Right renal pelvis (tissue), 4 donors: Measurements from ENCODE around the gene FRMD4A. TPM values are rescaled to one million over a fixed set of nuclear protein-coding genes. Genes with fewer than 3 reads are reported as not detected.

ENCODE experiments used
- DNase-seq, 4 donors: peaks; one replicate each; pipeline ENCODE4 v3.0.0-alpha.2; 2013; ENCODE audit warnings: low read depth in 4 of 4, low spot score in 3 of 4, missing footprints in 1 of 4
- polyA plus RNA-seq, 4 donors: library from polyadenylated mRNA; unstranded; fragments of 120-200 nt; gene quantifications; one replicate each; pipeline ENCODE4 v1.2.1, GENCODE V29; 2013; ENCODE audit not compliant: insufficient read length in 4 of 4

Gene FRMD4A
- polyA plus RNA-seq, 4 donors = 76.2 to 81.0 (median 78.2) TPM

DNA sequence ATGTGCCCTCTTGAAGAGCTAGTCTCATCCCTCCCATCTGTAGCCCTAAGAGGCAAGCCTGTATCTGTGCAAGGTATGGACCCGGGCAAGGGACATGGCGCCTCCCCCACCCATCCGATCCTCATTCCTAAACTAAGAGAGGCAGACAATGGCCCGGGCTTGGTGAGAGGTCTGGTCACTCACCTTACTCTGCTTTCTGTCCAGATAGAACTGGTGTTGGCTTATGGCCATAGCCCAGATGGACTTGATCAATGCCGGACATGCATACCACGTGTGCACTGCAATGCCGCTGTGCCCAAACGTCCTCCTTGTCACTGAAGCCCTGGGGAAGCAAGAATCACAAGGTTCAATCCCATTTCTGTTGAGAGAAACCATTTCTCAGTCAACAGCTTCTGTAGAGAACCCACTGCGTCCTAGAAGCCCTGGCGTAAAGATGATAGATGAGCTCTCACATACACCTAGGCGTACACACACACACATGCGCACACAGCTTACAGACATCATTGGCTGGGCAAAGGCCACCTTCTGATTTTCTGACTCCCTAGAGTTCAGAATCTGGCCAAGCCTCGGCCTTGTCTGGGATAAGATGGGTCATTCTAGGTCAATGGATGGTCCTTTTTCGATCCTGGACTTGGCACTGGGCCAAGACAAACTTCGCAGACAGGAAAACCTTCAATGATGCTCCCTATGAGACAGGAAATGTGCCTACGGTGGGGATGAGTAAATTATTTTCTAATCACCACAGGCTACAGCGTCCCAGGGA lies 629.4 kb downstream of the FRMD4A start:
- DNase-seq = no peak

DNA sequence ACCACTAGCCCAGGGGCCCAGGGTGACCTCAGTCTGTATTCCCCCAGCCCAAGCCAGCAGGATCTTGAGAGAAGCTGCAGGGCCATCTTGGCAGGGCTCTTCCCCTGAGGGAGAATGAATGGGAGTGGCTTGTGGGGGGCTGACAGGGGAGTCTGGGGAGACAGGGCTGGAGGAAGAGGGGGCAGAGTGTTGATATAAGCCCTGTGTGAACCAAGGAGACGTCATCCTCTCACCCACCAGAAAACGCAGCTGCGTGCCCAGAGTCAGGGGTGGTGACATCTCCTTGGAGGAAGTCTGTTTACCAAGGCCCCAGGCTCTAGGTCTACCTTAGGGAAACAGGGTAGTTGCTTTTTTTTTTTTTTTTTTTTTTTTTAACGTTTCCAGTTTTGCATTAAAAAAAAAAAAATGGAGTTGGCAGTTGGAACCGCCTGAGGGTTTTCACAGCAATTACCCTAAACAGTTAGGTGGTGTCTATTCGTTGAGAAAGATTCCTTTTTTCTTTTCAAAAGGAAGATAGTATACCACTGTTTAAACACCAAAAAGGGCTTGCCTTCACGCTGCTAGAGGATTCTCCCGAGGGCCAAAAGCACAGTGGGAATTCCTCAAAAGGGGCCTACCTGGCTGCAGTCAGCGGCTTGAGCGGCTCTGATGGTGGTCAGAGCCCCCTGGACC lies 630.1 kb downstream of the FRMD4A start:
- DNase-seq = no peak

DNA sequence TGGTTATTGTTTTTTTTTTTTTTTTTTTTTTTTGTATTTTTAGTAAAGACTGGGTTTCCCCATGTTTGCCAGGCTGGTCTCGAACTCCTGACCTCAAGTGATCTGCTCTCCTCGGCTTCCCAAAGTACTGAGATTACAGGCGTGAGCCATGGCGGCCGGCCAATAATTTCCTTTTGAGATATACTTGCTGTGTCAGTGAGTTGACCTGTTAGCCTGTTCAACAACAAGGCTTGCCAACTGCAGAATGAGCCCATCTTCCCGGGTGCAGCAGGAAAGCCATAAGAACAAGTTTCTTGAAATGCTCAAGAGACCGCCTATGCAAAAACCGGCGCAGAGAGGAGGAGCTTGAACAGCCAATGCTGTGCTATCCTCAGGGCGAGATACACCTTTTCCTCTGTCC lies 631.5 kb downstream of the FRMD4A start:
- DNase-seq = no peak

DNA sequence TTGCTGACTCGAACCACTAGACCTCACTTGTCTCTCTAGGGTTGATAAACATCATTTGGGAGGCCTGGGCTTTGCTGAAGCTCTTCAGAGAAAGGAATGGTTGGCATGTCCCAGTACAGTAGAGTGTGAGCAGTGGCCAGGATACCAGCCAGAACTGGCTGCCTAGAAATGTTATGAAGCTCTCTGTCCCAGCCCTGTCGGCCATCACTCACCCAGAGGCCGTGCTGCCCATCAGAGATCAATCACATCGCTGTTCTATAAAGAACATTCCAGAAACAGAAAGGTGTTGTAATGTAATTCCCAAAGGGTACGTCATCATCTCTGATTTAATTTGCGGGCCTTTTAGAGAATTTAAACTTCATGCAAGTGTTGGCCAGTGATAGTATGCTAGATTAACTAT lies 632.5 kb downstream of the FRMD4A start:
- DNase-seq = no peak

GRCh38 chr10:13696071-13696470 lies 634.7 kb downstream of the FRMD4A start:
- DNase-seq = no peak

GRCh38 chr10:13695588-13695987 lies 635.1 kb downstream of the FRMD4A start:
- no peak for DNase-seq

GRCh38 chr10:13693783-13694700 lies 636.7 kb downstream of the FRMD4A start:
- no peak for DNase-seq

DNA sequence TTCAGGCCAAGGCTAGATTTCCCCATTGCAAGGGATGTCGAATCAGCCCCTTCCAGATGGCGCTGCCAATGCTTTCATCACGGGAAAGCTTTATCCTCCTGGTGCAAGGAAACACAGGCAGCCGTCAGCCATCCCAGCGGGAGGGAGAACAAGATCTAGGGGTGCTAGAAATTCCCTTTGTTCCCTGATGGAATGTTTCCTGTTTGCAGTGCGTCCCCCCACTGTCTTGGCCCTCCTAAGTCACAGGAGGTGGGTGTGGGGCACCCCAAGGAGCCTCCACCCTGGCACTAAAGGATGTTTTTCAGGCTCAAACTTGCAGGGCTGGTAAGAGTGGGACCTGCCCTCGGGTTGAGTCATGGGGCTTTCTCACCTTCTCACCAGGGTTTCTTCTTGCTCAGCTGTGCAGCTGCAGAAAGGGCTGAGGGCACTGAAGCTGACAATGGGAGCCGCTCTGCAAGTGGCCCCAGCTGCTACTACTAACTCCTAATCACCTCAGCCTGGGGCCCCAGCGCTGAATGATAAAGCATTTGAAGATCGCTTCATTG lies 640.4 kb downstream of the FRMD4A start:
- DNase-seq = no peak

DNA sequence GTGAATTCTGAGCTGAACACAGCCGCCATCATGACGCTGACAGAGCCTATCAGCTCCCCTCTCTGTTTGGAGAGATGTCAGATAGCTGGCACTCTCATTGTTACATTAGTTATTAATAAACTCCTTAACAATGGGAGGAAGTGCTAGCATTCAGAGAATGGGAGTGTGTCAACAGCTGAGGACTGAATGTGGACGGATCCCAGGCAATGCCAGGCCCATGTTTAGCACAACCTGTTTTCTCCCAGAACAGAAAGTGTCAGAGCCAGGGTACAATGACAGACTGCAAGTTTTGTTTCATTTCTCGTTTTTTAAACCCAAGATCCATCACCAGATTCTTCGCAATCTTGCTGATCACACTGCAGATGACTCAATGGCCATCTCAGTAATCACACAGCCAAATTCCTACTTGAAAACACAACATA lies 644.4 kb downstream of the FRMD4A start:
- no peak for DNase-seq

DNA sequence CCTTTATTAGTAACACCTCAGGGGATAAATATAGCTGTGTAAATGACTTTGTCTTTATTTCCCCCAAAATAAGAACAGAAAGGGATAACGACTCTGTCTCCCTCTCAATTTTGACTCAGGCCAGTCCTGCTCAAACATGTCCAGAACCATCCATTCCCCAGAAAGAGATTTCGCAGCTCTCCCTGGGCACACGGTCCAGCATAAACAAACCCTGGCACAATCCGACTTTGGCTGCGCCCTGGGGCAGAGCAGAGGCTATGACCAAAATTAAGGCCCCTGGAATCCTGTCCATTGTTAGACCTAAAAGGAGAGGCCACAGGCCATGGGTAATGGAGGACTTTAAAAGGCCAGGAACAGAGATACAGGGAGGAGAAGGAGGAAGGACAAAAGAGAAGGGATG lies 644.8 kb downstream of the FRMD4A start:
- no peak for DNase-seq

DNA sequence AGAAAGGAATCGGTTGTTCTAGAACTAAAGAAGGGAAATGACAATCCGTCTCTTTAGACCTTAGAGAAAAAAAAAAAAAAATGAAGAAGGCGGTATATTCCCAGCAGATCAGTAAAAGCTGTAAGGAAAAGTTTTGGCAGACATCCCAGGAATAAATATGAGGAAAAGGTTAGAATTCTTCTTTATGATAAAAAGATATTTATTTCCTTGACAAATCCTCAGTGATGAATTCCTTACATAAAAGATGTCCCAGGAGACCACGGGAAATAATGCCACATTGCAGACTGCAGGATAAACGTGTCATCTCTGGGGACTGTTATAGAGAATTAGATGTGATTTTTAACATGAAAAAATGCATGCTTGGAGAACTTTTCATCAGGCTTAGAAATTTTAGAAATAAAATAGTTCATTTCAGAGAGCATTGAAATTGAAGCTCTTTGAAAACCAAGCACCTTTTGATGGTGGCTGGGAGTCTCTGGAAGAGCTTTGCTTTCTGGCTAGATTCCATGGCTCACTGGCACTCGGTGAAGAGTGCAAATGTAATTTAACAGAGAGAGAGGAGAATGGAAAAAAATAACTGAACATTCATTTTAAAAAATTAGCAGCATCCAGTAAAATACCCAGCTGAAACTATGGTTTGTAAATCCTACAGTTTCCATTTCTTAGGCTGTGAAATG lies 645.8 kb downstream of the FRMD4A start:
- no peak for DNase-seq

DNA sequence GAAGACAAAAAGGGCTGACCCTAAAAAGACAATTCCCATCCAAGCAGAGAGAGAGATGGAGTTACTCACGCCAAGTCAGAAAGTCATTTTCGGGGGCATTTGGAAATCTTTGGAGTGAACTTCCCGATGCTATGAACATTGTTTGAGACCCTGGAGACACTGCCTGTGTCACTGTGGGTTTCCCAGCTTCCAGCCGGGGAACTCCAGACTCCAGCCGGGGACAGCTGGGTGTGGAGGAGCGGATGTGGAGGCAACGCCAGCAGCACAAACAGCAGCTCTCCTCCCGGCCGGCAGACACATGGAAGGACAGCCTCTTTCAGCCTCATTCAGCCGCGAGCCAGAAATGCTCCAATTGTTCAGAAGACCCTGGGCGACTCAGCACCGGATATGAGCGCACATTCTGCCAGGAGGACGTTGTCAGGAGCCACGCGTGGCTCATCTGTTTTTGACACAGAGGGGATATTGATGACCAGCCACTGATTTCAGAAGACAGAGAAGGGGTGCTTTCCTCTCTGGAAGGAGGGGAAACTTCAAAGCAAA lies 646.4 kb downstream of the FRMD4A start:
- peak in 2 of 4 donors; percentile 65 to 69 for DNase-seq

- no peak for DNase-seq
Measured at GRCh38 chr10:13683017-13683416, 647.7 kb downstream of the FRMD4A start.

- no peak for DNase-seq
Measured at GRCh38 chr10:13681960-13682359, 648.8 kb downstream of the FRMD4A start.

- no peak for DNase-seq
Measured at GRCh38 chr10:13681528-13681927, 649.2 kb downstream of the FRMD4A start.

GRCh38 chr10:13681095-13681494 lies 649.6 kb downstream of the FRMD4A start:
- no peak for DNase-seq

GRCh38 chr10:13678101-13678843 lies 652.5 kb downstream of the FRMD4A start:
- no peak for DNase-seq

DNA sequence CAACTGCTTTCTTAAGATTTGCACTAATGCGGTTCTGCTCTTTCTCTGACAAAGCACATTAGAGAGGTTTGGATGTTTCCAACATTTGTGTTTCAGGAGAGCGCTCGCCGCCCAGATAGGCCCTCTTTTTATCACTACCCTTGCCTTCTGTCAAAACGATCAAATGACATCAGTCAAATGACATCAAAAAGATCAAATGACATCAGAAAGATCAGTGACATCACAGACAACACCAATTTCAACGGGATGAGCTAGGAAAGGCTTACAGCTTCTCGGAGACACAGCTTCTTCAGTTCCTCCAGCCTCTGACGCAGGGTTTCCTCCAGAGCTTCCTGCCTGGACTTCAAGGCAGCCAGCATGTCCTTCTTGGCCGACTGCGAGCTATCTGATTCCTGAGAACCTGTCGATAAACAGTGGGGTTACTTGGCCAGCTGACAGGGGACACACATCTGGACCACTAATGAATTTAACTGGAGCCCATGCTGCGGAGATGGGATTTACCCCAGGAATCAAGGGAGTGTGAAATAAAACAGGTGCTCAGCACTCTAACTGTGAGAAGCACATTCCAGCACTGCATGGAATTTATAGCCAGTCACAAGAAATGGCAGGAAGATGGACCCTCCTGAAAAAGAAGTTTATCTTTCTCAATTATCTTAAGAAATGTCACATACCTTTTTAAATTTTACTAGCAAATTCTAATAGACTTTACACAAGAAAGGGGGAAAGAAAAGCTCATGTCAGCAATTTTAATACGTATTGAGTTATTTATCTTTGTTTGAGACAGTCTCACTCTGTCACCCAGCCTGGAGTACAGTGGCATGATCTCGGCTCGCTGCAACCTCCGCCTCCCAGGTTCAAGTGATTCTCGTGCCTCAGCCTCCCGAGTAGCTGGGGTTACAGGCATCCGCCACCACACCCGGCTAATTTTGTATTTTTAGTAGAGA lies 655.8 kb downstream of the FRMD4A start:
- no peak for DNase-seq
